Loucy (cell line): ENCODE measurements around the gene MORC3.
"Not testable (repeated sequence)": the region's sequence is repeated elsewhere in the genome, so short reads cannot be mapped to it uniquely, and the experiment has no call there.

Experiments
- CTCF ChIP-seq: fragments of 200-600 bp; sonication (generic); conservative IDR thresholded peaks from 2 replicates; pipeline ENCODE4 v1.5.1; 2014; ENCODE audit warnings: mild to moderate bottlenecking, antibody characterized with exemption, low read length
- EZH2phosphoT487 ChIP-seq: fragments of 200-600 bp; IDR thresholded peaks from 2 replicates; pipeline ENCODE4 v1.6.1; 2018; ENCODE audit warnings: antibody characterized with exemption, mild to moderate bottlenecking, moderate library complexity, borderline replicate concordance

GRCh38 chr21:36319406-36319766 is 611 bp upstream of the MORC3 start:
- TF ChIP-seq CTCF, EZH2phosphoT487: not testable (repeated sequence)
